Dermis blood vessel endothelial cell (primary cell): Measurements from ENCODE around the gene SRP19. TPM values are rescaled to one million over a fixed set of nuclear protein-coding genes. Genes with fewer than 3 reads are reported as not detected.

ENCODE experiments used
- total RNA-seq: library from RNA; depleted of rRNA; stranded (reverse); fragments of >200 nt; gene quantifications from 2 replicates; pipeline ENCODE4 v1.2.3, GENCODE V29; 2014

The SRP19 gene
- total RNA-seq, 1 donor from 2014 or later = 93.8 TPM

Other genes with a start within 250 kb of the SRP19 start
- 80.0 and 83.3 TPM in 2 replicates for gene APC, start 123.4 kb upstream of the SRP19 start, total RNA-seq
- gene REEP5, start 60.9 kb downstream of the SRP19 start, total RNA-seq = 40.7 and 50.8 TPM in 2 replicates
- gene DCP2, start 115.5 kb downstream of the SRP19 start, total RNA-seq = 55.7 and 67.2 TPM in 2 replicates